IPS-18a (cell line): ENCODE results near the gene FOXK2.

Source experiments
- H3K27ac ChIP-seq: one replicate; pipeline ENCODE4 v1.5.1; 2013; ENCODE audit warnings: low read length
- H3K27me3 ChIP-seq: one replicate; pipeline ENCODE4 v1.6.1; 2013; ENCODE audit warnings: mild to moderate bottlenecking, low read length; ENCODE audit not compliant: control insufficient read depth, insufficient read depth
- H3K36me3 ChIP-seq: one replicate; pipeline ENCODE4 v1.6.1; 2013; ENCODE audit warnings: low read depth, low read length; ENCODE audit not compliant: control insufficient read depth
- H3K4me1 ChIP-seq: one replicate; pipeline ENCODE4 v1.6.1; 2013; ENCODE audit warnings: low read depth, low read length; ENCODE audit not compliant: control insufficient read depth
- H3K4me3 ChIP-seq: one replicate; pipeline ENCODE4 v1.5.1; 2013; ENCODE audit warnings: low read length
- H3K9ac ChIP-seq: one replicate; pipeline ENCODE4 v1.6.1; 2013; ENCODE audit warnings: mild to moderate bottlenecking, low read length, moderate library complexity
- H3K9me3 ChIP-seq: one replicate; pipeline ENCODE4 v1.6.1; 2013; ENCODE audit warnings: low read depth, low read length; ENCODE audit not compliant: control insufficient read depth

The FOXK2 gene

GRCh38 chr17:82489117-82489516 is 30.4 kb upstream of the FOXK2 start:
- peaks cover 24% of the 10 kb centered on the region for H3K36me3 ChIP-seq
- no peaks in the 10 kb centered on the region for H3K9me3 ChIP-seq
- H3K4me1 ChIP-seq = no peaks in the 10 kb centered on the region
- H3K9ac ChIP-seq = no peak overlapping the region
- no peak overlapping the region for H3K27ac ChIP-seq
- H3K4me3 ChIP-seq = no peak overlapping the region
- H3K27me3 ChIP-seq = no peaks in the 10 kb centered on the region

DNA sequence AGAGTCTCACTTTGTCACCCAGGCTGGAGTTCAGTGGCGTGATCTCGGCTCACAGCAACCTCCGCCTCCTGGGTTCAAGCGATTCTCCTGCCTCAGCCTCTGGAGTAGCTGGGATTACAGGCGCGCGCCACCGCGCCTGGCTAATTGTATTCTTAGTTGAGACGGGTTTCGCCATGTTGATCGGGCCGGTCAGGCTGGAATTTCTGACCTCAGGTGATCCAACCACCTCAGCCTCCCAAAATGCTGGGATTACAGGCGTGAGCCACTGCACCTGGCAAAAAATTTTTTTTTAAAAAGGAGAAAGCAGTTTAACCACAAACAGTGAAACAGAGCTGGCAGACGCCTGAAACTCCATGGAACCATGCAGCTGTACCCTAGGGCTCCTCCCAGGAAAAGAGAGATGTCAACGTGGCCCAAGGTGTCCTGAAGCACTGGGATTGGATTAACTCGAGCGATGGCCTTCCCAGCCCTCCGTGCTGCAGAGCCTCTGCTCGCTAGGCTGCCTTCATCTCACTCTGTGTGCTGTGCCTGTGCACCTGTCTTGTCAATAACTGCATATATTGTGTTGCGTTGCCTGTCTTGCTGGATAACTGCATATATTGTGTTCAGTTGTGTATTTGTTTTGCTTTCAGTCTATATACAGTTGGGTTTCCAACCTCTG is 29.6 kb upstream of the FOXK2 start:
- Histone ChIP-seq H3K4me3 (no peak overlapping the region), H3K9ac (no peak overlapping the region), H3K4me1 (no peaks in the 10 kb centered on the region), H3K27me3 (no peaks in the 10 kb centered on the region), H3K9me3 (no peaks in the 10 kb centered on the region), H3K36me3 (peaks cover 17% of the 10 kb centered on the region), H3K27ac (no peak overlapping the region)

DNA sequence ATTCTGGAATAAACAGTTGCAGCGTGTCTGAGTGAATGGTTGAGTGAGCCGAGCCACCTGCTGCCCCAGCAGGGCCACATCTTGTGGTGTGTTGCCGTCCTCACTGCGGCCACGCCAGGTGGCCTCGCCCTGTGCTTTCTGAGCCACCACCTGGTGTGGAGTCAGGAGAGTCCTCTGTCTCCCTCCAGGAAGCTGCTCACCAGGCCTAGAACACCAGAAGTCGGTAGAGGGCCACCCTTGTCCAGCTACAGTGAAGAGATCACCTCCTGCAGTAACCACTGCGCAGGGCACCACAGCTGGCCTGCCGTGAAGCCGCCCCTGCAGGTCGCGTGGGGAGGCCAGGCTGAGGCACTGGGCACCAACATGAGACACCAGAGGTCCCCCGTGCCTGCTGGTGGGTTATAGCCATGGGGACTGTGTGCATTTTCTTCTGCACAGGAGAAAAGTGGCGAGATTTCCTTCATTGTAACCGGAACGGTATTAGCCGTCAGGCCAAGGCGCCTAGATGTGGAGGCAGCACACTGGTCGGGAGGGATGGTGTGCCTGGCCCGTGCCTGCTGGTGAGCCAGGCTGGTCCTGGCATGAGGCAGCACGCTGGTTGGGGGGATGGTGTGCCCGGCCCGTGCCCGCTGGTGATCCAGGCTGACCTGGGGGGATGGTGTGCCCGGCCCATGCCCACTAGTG is 28.9 kb upstream of the FOXK2 start:
- no peaks in the 10 kb centered on the region for H3K9me3 ChIP-seq
- peaks cover 2% of the 10 kb centered on the region for H3K27me3 ChIP-seq
- no peak overlapping the region for H3K27ac ChIP-seq
- no peak overlapping the region for H3K9ac ChIP-seq
- no peaks in the 10 kb centered on the region for H3K4me1 ChIP-seq
- H3K36me3 ChIP-seq = peaks cover 11% of the 10 kb centered on the region
- no peak overlapping the region for H3K4me3 ChIP-seq

GRCh38 chr17:82491196-82491530 is 28.4 kb upstream of the FOXK2 start:
- H3K27me3 ChIP-seq = peaks cover 7% of the 10 kb centered on the region
- no peaks in the 10 kb centered on the region for H3K4me1 ChIP-seq
- peaks cover 8% of the 10 kb centered on the region for H3K36me3 ChIP-seq
- H3K9me3 ChIP-seq = no peaks in the 10 kb centered on the region
- H3K9ac ChIP-seq = no peak overlapping the region
- H3K4me3 ChIP-seq = no peak overlapping the region
- H3K27ac ChIP-seq = no peak overlapping the region

GRCh38 chr17:82491533-82491932 is 28.0 kb upstream of the FOXK2 start:
- Histone ChIP-seq H3K36me3 (peaks cover 5% of the 10 kb centered on the region), H3K9me3 (no peaks in the 10 kb centered on the region), H3K27me3 (peaks cover 11% of the 10 kb centered on the region), H3K4me1 (no peaks in the 10 kb centered on the region), H3K27ac (no peak overlapping the region), H3K4me3 (no peak overlapping the region), H3K9ac (no peak overlapping the region)

GRCh38 chr17:82492643-82493225 is 26.8 kb upstream of the FOXK2 start:
- Histone ChIP-seq H3K4me1 (no peaks in the 10 kb centered on the region), H3K9ac (no peak overlapping the region), H3K36me3 (no peaks in the 10 kb centered on the region), H3K27me3 (peaks cover 19% of the 10 kb centered on the region), H3K9me3 (no peaks in the 10 kb centered on the region), H3K27ac (no peak overlapping the region), H3K4me3 (no peak overlapping the region)

- H3K27ac ChIP-seq = no peak overlapping the region
- H3K36me3 ChIP-seq = no peaks in the 10 kb centered on the region
- H3K4me3 ChIP-seq = no peak overlapping the region
- H3K9me3 ChIP-seq = no peaks in the 10 kb centered on the region
- H3K27me3 ChIP-seq = peaks cover 25% of the 10 kb centered on the region
- H3K9ac ChIP-seq = no peak overlapping the region
- no peaks in the 10 kb centered on the region for H3K4me1 ChIP-seq
These were observed 26.2 kb upstream of the FOXK2 start for GRCh38 chr17:82493226-82493781.

GRCh38 chr17:82494236-82495055 is 25.1 kb upstream of the FOXK2 start:
- Histone ChIP-seq H3K27me3 (peaks cover 35% of the 10 kb centered on the region), H3K27ac (peak overlapping the region; percentile 22), H3K9me3 (no peaks in the 10 kb centered on the region), H3K4me1 (no peaks in the 10 kb centered on the region), H3K4me3 (peak overlapping the region; percentile 56), H3K36me3 (no peaks in the 10 kb centered on the region), H3K9ac (peak overlapping the region; percentile 61)

DNA sequence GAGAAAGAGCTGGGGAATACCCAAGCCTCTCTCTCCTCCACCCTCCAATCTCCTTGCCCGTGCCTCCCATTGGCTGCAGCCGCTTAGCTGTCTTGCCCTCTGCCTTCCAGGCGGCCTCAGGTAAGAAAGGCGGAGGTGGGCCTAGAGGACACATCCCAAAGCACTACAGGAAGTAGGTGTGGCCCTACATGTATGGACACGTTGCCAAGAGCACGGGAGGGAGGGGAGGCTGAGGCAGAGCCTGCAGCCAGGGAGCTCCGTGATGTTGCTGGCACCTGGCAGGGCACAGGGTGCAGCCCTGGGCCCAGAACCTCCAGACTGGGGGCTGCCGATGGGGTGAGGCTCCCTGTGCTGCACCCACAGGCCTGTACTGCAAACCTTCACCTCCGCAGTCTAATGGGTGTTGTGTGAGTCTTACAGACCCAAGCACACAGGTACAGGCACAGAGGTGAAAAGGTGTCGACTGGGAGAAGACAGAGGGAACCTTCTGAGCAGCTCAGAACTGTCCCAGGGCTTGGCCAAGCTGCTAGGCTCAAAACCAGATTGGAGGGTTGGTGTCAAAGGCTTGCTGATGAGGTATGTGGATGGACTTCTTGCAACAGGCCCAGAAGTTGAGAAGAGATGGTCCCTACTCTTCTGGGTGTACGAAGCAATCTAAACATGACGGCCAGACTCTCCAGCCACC is 23.5 kb upstream of the FOXK2 start:
- Histone ChIP-seq H3K9ac (no peak overlapping the region), H3K27ac (no peak overlapping the region), H3K36me3 (no peaks in the 10 kb centered on the region), H3K4me1 (no peaks in the 10 kb centered on the region), H3K9me3 (no peaks in the 10 kb centered on the region), H3K27me3 (peaks cover 35% of the 10 kb centered on the region), H3K4me3 (no peak overlapping the region)

DNA sequence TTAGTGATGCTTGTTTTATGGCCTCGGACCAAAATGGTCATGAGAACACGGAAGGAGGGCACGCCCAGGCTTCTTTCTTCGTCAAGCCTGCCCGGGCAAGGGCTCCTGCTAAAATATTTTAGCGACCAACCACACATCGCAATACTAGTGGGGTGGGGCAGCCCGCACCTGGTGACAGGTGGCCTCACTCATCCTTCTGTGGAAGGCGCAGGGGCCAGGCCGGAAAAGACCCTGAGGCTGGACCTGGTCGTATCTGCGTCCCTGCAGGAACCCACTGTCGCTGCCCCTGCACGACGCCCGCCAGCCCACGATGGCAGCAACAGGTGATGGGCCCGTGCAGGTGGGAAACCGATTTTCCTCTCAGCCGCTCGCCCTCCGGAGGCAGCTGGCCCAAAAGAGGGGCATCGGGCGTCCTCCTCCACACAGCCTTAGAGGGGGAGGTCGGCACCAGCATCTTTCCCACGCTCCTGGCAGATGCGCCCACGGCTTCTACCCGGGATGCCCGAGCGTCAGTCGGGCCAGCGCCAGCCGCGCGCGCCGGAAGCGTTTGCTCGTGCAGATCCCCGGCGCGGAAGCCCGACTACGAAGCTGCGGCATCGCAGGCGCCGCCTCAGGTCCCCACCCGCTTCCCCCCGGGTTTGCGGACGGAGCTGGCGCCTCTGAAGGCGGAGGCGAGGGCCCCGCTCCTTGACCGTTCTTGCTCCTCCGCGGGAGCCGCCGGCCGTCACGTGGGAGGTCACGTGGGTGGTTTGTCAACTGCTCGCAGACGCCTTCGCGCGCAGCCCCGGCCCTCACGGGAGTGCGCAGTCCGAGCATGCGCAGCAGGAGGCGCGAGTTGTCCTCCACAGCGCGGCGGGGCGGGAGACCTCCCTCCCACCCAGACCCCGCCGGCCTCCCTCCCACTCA is 22.8 kb upstream of the FOXK2 start:
- Histone ChIP-seq H3K9ac (no peak overlapping the region), H3K9me3 (no peaks in the 10 kb centered on the region), H3K27ac (no peak overlapping the region), H3K4me1 (no peaks in the 10 kb centered on the region), H3K4me3 (peak overlapping the region; percentile 54), H3K36me3 (no peaks in the 10 kb centered on the region), H3K27me3 (peaks cover 35% of the 10 kb centered on the region)
